ENCODE results near the gene SPPL2B.
A peak's percentile ranks its signal among the peaks of the same experiment; 100 is the strongest.

SPPL2B gene

DNA sequence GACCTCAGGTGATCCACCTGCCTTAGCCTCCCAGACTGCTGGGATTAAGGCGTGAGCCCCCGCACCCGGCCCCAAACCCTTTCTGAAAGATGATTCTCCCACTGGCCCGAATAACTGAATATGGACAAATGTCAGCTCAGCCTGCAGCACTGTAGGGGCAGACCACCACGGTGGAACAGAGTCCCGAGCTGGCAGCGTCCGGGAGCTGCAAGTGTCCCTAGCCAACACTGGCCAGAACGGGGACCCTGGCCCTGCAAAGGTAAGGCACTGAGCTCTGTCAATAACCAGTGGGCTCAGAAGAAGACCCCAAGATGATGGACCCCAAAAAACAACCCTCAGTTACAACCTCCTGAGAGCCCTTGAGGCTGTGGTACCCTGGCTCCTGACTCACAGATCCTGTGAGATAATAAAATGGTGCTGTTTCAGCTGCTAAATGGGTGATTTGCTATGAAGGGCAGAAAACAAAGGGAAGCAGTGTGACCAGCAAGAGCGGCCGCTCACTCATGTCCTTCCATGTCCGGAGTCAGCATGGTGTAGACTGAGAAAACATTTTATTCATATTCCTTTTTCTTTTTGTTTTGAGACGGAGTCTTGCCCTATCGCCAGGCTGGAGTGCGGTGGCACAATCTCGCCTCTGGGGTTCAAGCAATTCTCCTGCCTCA is 1.7 kb upstream of the SPPL2B start:
- TF ChIP-seq CTCF (IDR thresholded peaks at IDR 0.05; ENCODE audit: extremely low read depth, missing control alignments), result no peak
- no peak for DNase-seq (ENCODE audit: low spot score)

GRCh38 chr19:2327773-2328400 is 597 bp upstream of the SPPL2B start:
- no peak for TF ChIP-seq CTCF (IDR thresholded peaks at IDR 0.05; ENCODE audit: extremely low read depth, missing control alignments)
- DNase-seq (ENCODE audit: low spot score), result peak; percentile 89

- TF ChIP-seq CTCF (IDR thresholded peaks at IDR 0.05; ENCODE audit: extremely low read depth, missing control alignments), result no peak
- no peak for DNase-seq (ENCODE audit: low spot score)
Observed at GRCh38 chr19:2329149-2329478, 630 bp downstream of the SPPL2B start.

- no peak for TF ChIP-seq CTCF (IDR thresholded peaks at IDR 0.05; ENCODE audit: extremely low read depth, missing control alignments)
- DNase-seq (ENCODE audit: low spot score), result no peak
Observed at GRCh38 chr19:2329501-2329916, 1.0 kb downstream of the SPPL2B start.

DNA sequence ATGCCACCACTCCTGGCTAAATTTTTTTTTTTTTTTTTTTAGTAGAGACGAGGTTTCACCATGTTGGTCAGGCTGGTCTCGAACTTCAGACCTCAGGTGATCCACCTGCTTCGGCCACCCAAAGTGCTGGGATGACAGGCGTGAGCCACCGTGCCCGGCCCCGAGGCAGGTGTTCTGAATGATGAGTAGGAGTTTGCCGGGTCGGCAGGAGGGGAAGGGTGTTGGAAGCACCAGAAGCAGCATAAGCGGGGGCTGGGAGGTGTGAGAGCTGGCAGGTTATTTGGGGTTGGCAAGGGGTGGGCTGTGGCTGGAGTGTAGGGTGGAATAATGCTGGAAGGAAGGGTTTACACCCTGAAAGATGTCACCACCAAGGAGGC is 1.8 kb downstream of the SPPL2B start:
- TF ChIP-seq CTCF (IDR thresholded peaks at IDR 0.05; ENCODE audit: extremely low read depth, missing control alignments), result no peak
- DNase-seq (ENCODE audit: low spot score), result no peak

- DNase-seq (ENCODE audit: low spot score), result no peak
- no peak for TF ChIP-seq CTCF (IDR thresholded peaks at IDR 0.05; ENCODE audit: extremely low read depth, missing control alignments)
Observed at GRCh38 chr19:2330632-2331284, 2.3 kb downstream of the SPPL2B start.

- TF ChIP-seq CTCF (IDR thresholded peaks at IDR 0.05; ENCODE audit: extremely low read depth, missing control alignments), result no peak
- DNase-seq (ENCODE audit: low spot score), result no peak
Observed at GRCh38 chr19:2331601-2332246, 3.2 kb downstream of the SPPL2B start.

All from GM20000 (cell line).